SIG-M5 (cell line): ENCODE data around the gene TSPAN5.

ENCODE experiments used
- DNase-seq: peaks from one replicate; lab custom pipeline; 2025; lab: John Stamatoyannopoulos, UW

TSPAN5 gene

DNA sequence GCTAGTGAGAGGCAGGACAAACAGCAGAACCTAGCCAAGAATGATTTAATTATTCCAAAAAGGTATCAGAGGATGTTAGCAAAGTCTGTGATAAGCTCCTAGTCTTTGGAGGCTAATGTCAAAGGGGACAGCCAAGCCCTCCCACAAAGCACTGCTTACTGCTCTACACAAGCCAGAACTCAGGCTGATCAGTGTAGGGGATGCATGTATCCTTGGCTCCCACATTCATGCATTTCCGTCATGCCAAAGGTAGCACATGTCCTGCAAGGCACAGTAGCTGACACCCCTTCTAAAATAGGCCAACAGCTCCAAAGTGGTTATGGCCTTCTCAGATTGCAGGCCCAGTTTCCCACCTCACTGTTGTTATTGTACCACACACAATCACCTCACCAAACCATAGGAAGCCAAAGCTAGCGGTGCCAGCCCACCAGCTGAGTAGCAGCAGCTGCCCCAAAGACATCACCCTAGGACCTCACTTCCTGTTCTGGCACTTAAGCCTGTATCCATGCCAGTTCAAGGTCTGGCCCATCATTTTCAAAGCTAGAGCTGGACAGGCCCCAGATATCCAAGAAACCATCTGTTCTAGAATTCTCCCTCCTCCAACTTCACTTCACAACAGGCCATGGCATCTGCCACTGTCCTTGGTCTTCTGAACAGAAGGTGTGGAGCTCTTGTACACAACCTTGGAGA is 40.9 kb downstream of the TSPAN5 start:
- DNase-seq = no peak

DNA sequence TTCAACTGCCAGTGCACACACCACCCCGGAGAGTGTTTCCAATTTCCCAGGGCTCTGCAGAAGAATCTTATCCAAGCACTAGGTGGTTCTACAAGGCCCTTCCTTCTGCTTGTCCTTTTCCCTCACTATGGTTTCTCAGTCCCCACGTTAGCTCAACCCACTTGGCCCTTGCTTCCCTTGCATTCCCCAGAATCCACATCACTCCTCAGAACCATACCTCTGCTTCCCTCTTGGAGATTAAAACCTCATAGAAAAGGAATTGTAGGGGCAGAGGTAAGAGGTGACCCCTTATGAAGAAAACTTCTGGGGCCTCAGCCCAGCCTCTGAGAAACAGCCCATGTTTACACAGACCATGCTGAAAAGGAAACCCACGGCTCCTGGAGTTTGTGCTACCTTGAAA is 42.4 kb downstream of the TSPAN5 start:
- no peak for DNase-seq

GRCh38 chr4:98614662-98615061 is 43.7 kb downstream of the TSPAN5 start:
- DNase-seq = no peak

GRCh38 chr4:98614094-98614493 is 44.3 kb downstream of the TSPAN5 start:
- no peak for DNase-seq

- DNase-seq = no peak
These were observed 44.8 kb downstream of the TSPAN5 start for GRCh38 chr4:98613453-98614075.

GRCh38 chr4:98612318-98613250 is 45.8 kb downstream of the TSPAN5 start:
- DNase-seq = no peak

DNA sequence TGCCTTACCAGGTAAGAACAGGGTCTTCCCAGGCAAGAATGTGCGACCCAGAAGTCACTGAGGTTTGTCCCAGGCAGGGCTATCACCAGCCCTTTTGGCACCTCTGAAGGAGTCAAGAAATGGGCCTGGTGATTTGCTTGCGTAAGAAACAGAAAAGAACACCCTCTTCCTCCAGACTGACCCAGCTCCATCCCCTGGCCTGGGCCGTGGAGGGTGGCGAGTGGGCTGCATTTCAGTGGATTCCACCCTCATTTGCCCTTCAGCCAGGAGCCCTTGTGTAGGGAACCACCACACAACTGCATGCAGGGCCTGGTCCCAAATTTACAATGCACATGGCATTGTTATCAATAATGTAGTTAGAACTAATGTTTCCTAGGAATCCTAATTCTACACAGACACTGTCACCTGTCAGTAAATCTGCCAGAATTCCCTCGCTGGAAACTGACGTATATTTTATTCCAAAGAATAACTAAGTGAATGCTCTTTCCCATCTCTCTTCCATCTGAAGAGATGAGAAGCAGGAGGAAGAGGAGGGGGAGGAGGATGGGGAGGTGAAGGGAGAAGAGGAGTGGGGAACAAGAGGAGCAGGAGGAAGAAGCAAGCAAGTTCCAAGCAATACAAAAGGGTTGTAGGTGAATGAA is 46.6 kb downstream of the TSPAN5 start:
- DNase-seq = no peak

DNA sequence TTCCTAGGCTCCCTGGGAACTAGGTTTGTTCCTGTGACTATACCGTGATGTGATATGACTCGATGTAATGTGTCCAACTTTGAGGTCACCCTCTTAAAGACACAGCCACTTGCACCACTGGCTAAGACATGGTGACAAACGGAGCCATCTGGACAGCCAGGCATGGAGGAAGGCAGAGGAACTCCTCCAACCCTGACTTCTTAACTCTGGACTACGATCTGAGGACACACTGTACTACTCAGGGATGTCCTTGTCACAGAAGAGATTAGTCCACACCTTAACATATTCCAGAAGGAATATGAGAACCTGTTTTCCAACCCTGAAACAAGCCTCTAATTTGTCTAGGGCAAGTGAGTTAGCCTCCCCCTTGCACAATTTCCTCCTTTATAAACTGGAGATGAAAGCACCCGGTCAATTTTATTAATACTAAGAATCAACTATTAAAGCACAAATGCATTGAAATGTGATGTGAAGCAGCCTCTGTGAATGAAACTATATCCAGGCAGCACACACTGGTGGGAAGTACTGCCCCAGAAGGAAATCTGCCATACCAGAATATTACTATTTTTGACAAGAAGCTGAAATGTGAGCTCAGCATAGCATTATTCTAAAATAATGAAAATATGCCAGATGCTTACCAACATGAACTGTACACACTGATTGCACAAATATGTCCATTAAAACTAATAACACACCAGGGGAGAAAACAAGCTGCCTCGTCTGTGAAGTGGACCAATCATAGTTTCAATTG is 47.3 kb downstream of the TSPAN5 start:
- no peak for DNase-seq

GRCh38 chr4:98610431-98610830 is 48.0 kb downstream of the TSPAN5 start:
- no peak for DNase-seq

GRCh38 chr4:98609934-98610333 is 48.5 kb downstream of the TSPAN5 start:
- no peak for DNase-seq

DNA sequence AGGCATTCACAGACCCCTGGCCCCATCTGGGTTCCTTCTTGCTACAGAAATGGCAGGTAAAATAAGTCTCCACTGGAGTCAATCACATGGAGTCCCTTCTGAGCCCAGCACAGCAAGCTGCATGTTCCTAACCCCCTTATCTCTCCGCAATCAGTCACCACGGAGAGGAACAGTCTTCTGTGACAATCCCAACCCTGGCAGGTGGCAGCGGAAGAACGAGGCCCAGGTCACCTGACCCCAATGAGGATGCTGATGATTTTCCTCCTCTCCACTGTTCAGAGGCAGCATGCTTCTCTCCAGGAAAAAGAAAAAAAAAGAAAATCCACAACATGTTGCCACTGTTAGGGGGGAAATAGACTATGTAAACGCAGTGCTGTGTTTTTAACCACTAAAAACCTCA is 50.1 kb downstream of the TSPAN5 start:
- no peak for DNase-seq

- no peak for DNase-seq
These were observed 51.5 kb downstream of the TSPAN5 start for GRCh38 chr4:98606894-98607293.

GRCh38 chr4:98605216-98605615 is 53.2 kb downstream of the TSPAN5 start:
- no peak for DNase-seq

- no peak for DNase-seq
These were observed 53.7 kb downstream of the TSPAN5 start for GRCh38 chr4:98604723-98605122.

DNA sequence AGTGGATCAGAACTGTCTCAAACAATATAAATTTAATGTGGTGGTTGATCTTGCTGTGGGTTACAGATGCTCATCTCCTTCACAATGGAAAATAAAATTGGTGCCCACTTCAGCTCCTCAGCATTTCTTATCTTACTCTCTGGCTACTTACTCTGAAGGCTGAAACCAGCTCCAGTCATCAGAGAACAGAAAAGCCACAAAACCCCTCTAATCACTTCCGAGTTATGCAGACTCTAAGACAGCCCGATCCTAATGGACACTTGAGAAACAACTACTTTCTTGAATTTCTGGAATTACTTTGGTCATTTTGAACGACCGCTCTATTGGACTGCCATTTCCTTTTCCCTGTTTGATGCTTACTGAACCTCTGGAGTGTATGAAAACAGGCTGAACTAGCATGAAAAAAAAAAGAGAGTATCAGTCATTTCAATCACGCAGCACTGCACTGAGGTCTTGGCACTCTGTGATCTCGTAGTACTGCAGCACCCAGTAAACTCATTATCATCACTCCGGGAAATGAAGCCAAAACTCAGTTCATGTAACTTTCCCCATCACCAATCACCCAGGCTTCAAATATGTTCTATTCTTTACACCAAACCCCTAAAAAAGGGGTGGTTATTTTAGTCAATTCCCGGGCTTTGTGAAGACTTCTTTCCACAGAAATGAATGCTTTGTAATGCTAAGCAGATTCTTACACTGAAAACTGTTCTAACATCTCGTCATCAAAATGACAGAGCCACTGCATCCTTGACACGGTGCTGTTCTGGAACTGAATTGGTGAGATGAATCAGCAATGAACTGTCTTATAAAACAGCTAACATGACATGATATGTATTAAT is 54.5 kb downstream of the TSPAN5 start:
- no peak for DNase-seq

DNA sequence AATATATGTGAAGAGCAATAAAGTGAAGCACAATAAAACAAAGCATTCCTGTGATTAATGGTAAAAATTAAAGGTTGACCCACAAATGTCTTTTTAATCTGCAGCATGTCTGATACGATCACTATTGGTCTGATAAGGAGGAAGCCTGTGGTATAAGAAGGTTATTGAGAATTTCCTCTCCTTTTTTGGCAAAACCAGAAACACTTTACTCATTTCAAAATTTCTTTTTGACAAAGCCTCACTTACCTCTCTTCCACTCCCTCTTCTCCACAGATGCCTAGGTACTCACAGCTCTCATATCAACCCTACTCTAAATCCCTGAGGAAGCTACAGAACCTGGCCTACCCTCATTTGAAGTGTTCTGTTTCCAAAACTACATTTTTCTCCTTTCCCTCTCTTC is 56.1 kb downstream of the TSPAN5 start:
- DNase-seq = no peak

DNA sequence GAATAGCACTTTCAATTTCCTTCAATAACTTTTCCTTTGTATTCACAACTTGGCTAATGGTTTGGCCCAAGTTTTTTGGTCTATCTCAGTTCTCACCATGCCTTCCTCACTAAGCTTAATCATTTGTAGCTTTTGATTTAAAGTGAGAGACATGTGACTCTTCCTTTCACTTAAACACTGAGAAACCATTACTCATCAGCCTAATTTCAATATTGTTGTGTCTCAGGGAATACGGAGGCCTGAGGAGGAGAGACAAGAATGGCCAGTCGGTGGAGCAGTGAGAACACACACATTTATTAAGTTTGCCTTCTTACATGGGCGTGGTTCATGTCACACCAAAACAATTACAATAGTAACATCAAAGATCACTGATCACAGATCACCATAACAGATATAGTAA is 56.7 kb downstream of the TSPAN5 start:
- DNase-seq = no peak

GRCh38 chr4:98599617-98600205 is 58.7 kb downstream of the TSPAN5 start:
- no peak for DNase-seq

DNA sequence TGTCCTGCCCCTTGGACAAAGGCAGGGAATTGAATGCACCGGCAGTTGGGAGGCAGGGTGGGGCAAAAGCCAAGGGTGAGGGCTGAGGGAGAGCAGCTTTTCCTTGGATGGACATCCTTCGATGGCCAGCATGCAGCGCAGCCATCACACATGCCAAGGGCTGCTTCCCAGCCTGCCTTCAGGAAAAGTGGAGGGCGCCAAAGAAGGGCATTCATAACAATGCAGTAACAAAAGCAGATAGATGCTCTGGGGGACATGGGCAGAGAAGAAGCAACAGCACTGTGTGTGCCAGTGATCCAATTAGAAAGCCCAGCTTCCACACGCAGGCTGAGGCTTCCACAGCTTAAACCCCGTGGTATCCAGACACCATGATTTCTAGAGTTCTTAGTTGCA is 71.5 kb downstream of the TSPAN5 start:
- no peak for DNase-seq

DNA sequence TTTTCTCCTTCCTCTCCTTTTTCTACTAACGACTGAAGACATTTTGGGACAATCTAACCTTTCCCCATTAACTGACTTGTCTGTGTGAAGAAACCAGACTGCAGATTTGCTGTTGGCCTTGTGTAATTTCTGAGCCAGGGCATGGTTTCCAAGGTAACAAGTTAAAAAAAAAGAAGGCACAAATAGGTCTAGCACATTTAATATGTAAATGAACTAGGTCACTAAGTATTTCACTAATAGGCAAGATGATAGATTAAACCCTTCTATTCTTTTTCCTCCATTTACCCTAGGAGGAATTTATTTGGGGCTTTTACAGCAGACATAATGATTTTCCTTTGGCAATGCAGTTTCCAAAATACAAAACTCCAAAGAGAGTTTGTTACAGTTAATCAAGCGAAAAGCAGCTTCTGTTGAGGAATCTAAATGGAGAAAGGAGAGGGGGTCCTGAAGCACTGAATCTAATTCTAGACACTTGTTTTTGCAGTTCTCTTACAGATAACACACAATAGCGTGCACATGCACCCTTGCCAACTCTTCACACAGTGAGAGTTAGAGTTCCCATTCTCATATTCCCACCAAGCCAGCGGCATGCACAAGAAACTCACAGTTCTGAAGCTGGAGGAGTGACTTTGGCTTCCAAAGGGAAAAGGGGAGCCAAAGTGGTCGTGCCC is 72.0 kb downstream of the TSPAN5 start:
- no peak for DNase-seq
